RWPE2 (cell line): ENCODE data around the gene RGS6.

Source experiments
- ATAC-seq: fragments of 200-7000 bp; cut with Tn5 transposase; 3 replicates; pipeline ENCODE4 v1.9.1; 2021; ENCODE audit warnings: low read depth
- DNase-seq: peaks from one replicate; pipeline ENCODE4 v3.0.0-alpha.2; 2020; ENCODE audit warnings: low spot score
- H3K27ac ChIP-seq: fragments of 450-650 bp; 2 replicates; pipeline ENCODE4 v1.5.1; 2017; ENCODE audit warnings: mild to moderate bottlenecking; ENCODE audit not compliant: poor library complexity, severe bottlenecking
- H3K27me3 ChIP-seq: fragments of 250-450 bp; sonication (Bioruptor Pico); 2 replicates; pipeline ENCODE4 v1.5.1; 2021; ENCODE audit warnings: mild to moderate bottlenecking, moderate library complexity; ENCODE audit not compliant: insufficient read depth, poor library complexity, severe bottlenecking
- H3K36me3 ChIP-seq: fragments of 250-450 bp; sonication (Bioruptor Pico); 2 replicates; pipeline ENCODE4 v1.5.1; 2020; ENCODE audit warnings: low read depth, mild to moderate bottlenecking, moderate library complexity
- H3K4me1 ChIP-seq: fragments of 250-450 bp; sonication (Bioruptor Pico); 2 replicates; pipeline ENCODE4 v1.5.1; 2021; ENCODE audit warnings: mild to moderate bottlenecking, moderate library complexity; ENCODE audit not compliant: insufficient read depth, poor library complexity, severe bottlenecking
- H3K4me3 ChIP-seq: fragments of 250-450 bp; sonication (Bioruptor Pico); 2 replicates; pipeline ENCODE4 v1.5.1; 2021; ENCODE audit warnings: mild to moderate bottlenecking, moderate library complexity; ENCODE audit not compliant: severe bottlenecking
- H3K9me3 ChIP-seq: fragments of 250-450 bp; sonication (Bioruptor Pico); 2 replicates; pipeline ENCODE4 v1.5.1; 2021; ENCODE audit warnings: mild to moderate bottlenecking, moderate library complexity; ENCODE audit not compliant: severe bottlenecking
- TF ChIP-seq, protein P1 (sequence below): fragments of 450-650 bp; IDR thresholded peaks from one replicate; pipeline ENCODE4 v1.5.1; 2017; ENCODE audit warnings: mild to moderate bottlenecking, moderate library complexity; ENCODE audit not compliant: poor library complexity, severe bottlenecking

The RGS6 gene

GRCh38 chr14:71947947-71948500 lies 15.8 kb downstream of the RGS6 start:
- DNase-seq (no peak), ATAC-seq (no peak)
- no peak overlapping the region for H3K27ac ChIP-seq
- H3K9me3 ChIP-seq, result no peaks in the 10 kb centered on the region
- H3K4me3 ChIP-seq, result no peak overlapping the region
- no peaks in the 10 kb centered on the region for H3K36me3 ChIP-seq
- H3K27me3 ChIP-seq, result peaks cover 16% of the 10 kb centered on the region
- no peaks in the 10 kb centered on the region for H3K4me1 ChIP-seq
- TF ChIP-seq, protein P1, sequence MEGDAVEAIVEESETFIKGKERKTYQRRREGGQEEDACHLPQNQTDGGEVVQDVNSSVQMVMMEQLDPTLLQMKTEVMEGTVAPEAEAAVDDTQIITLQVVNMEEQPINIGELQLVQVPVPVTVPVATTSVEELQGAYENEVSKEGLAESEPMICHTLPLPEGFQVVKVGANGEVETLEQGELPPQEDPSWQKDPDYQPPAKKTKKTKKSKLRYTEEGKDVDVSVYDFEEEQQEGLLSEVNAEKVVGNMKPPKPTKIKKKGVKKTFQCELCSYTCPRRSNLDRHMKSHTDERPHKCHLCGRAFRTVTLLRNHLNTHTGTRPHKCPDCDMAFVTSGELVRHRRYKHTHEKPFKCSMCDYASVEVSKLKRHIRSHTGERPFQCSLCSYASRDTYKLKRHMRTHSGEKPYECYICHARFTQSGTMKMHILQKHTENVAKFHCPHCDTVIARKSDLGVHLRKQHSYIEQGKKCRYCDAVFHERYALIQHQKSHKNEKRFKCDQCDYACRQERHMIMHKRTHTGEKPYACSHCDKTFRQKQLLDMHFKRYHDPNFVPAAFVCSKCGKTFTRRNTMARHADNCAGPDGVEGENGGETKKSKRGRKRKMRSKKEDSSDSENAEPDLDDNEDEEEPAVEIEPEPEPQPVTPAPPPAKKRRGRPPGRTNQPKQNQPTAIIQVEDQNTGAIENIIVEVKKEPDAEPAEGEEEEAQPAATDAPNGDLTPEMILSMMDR, result no peak

- Histone ChIP-seq H3K4me3 (no peak overlapping the region), H3K27me3 (peaks cover 18% of the 10 kb centered on the region), H3K36me3 (no peaks in the 10 kb centered on the region), H3K4me1 (no peaks in the 10 kb centered on the region), H3K27ac (no peak overlapping the region), H3K9me3 (no peaks in the 10 kb centered on the region)
- TF ChIP-seq, protein P1, result no peak
- ATAC-seq (no peak), DNase-seq (no peak)
Measured at GRCh38 chr14:71952381-71953363, 20.4 kb downstream of the RGS6 start.

DNA sequence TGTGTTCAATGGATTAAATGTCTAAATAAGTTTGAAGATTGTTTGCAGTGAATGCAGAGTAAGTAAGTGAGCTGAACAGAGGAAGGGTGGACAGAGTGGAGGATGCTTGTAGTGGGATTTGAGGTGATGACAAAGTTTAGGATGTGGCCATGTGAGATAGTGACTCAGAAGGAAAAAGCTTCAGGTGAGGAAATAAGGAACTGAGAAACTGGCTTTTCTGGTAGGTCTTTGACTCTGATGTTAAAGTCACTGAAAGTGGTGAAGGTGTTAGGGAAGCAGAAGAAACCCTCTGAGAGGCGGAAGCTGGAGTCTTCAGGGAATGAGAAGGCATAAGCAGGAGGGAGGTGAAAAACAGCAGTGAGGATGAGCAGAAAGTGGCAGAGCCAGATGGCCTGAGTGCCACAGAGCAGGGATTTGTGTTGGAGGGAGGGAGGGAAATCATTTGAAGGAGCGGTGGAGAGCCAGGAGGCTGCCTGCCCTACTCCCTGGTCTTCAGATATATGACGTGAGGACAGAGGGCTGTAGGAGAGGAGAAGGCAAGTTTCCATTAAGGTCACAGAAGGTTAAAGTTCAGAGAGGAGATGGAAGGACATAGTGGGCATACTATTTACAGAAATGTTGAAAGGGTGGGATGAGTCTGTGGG lies 24.8 kb downstream of the RGS6 start:
- ATAC-seq (no peak), DNase-seq (no peak)
- H3K4me1 ChIP-seq, result no peaks in the 10 kb centered on the region
- H3K27ac ChIP-seq, result no peak overlapping the region
- no peaks in the 10 kb centered on the region for H3K36me3 ChIP-seq
- H3K9me3 ChIP-seq, result no peaks in the 10 kb centered on the region
- no peak overlapping the region for H3K4me3 ChIP-seq
- H3K27me3 ChIP-seq, result peaks cover 34% of the 10 kb centered on the region
- TF ChIP-seq, protein P1, result no peak

DNA sequence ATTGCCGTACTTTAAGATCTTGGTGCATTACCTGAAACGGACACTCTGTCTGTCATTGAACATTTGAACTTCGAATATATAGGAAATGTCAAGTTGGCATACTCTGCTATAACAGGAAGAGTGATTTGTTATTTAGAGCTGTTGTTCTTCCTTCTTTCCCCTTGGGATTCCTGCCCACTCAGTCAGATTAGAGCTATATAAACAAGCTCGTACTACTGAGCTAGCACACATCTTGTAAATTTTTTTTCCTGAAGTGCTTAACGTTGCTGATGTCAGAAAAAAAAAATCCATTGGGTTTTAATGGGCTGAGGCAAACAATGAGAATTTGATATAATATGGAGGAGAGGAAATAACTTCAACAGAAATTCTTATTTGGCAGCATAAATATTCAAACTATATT lies 26.8 kb downstream of the RGS6 start:
- Histone ChIP-seq H3K27ac (no peak overlapping the region), H3K4me3 (no peak overlapping the region), H3K9me3 (no peaks in the 10 kb centered on the region), H3K27me3 (peaks cover 40% of the 10 kb centered on the region), H3K4me1 (no peaks in the 10 kb centered on the region), H3K36me3 (no peaks in the 10 kb centered on the region)
- TF ChIP-seq, protein P1, result no peak
- no peak for ATAC-seq
- no peak for DNase-seq
